Panc1 (cell line): Measurements from ENCODE around the gene SUN1. TPM values are rescaled to one million over a fixed set of nuclear protein-coding genes. Genes with fewer than 3 reads are reported as not detected.

Source experiments
- ATAC-seq: fragments of 200-7000 bp; cut with Tn5 transposase; 2 replicates; pipeline ENCODE4 v1.9.1; 2020; ENCODE audit warnings: mild to moderate bottlenecking, moderate library complexity
- BruUV-seq: library from RNA; stranded (reverse); fragments of 400-500 nt; replicated peaks from 2 replicates; lab custom pipeline; 2021; lab: Mats Ljungman, UMichigan
- CTCF ChIA-PET: fragments of 300-600 bp; sonication (Branson Sonifier 250); formaldehyde crosslinking; loops from one replicate; lab custom pipeline; 2022; ENCODE audit warnings: antibody characterized with exemption; lab: Charles Lee
- POLR2A ChIA-PET: fragments of 300-600 bp; sonication (Branson Sonifier 250); formaldehyde crosslinking; loops from one replicate; lab custom pipeline; 2022; ENCODE audit warnings: antibody characterized with exemption; lab: Charles Lee
- DNase-seq: peaks from one replicate; pipeline ENCODE4 v3.0.0-alpha.2; 2010; ENCODE audit warnings: low read depth, low spot score
- H3K27ac ChIP-seq: 2 replicates; pipeline ENCODE4 v1.5.1; 2011; ENCODE audit warnings: mild to moderate bottlenecking, low read length, inconsistent platforms
- H3K27me3 ChIP-seq: fragments of 200-500 bp; sonication (Bioruptor generic); 2 replicates; pipeline ENCODE4 v1.6.0; 2014; ENCODE audit warnings: low read length, inconsistent platforms; ENCODE audit not compliant: control insufficient read depth, insufficient read depth
- H3K36me3 ChIP-seq: fragments of 200-500 bp; sonication (Bioruptor generic); 2 replicates; pipeline ENCODE4 v1.5.1; 2014; ENCODE audit warnings: inconsistent platforms, mild to moderate bottlenecking, low read length, moderate library complexity; ENCODE audit not compliant: control insufficient read depth, insufficient read depth
- H3K4me1 ChIP-seq: 2 replicates; pipeline ENCODE4 v1.5.1; 2011; ENCODE audit warnings: inconsistent platforms, mild to moderate bottlenecking, low read length, moderate library complexity; ENCODE audit not compliant: control insufficient read depth, insufficient read depth
- H3K4me3 ChIP-seq, 2 experiments: 2 replicates each; pipeline ENCODE4 v1.5.1; 2011 to 2012; ENCODE audit warnings: low read depth in 2 of 2, low read length in 2 of 2, mild to moderate bottlenecking in 2 of 2, inconsistent platforms in 1 of 2, moderate library complexity in 1 of 2
- H3K9me3 ChIP-seq: fragments of 200-500 bp; sonication (Bioruptor generic); 2 replicates; pipeline ENCODE4 v1.5.1; 2014; ENCODE audit warnings: low read depth, mild to moderate bottlenecking, inconsistent platforms, low read length, moderate library complexity; ENCODE audit not compliant: control insufficient read depth, insufficient read depth
- CTCF ChIP-seq: fragments of 450-650 bp; IDR thresholded peaks from 2 replicates; pipeline ENCODE4 v1.5.1; 2017; ENCODE audit warnings: mild to moderate bottlenecking
- POLR2AphosphoS5 ChIP-seq: IDR thresholded peaks from 2 replicates; pipeline ENCODE4 v1.6.1; 2012; ENCODE audit warnings: mild to moderate bottlenecking, low read depth, low read length, moderate library complexity
- SIN3A ChIP-seq: IDR thresholded peaks from 2 replicates; pipeline ENCODE4 v1.6.1; 2012; ENCODE audit warnings: low read depth, mild to moderate bottlenecking, low read length, moderate library complexity, borderline replicate concordance; ENCODE audit not compliant: insufficient read depth
- TCF7L2 ChIP-seq: IDR thresholded peaks from 2 replicates; pipeline ENCODE4 v1.6.1; 2011; ENCODE audit warnings: mild to moderate bottlenecking, low read depth, low read length, inconsistent platforms
- in situ Hi-C: cut with HindIII; loops from 2 replicates; pipeline ENCODE4 v1.10.0; 2016; ENCODE audit warnings: low sequenced_read_pairs, low pct_unique_long_range_greater_than_20kb
- intact Hi-C: fragments of 100-400 bp; cut with micrococcal nuclease; formaldehyde crosslinking; loops from one replicate; pipeline ENCODE4 v1.10.0; 2022; ENCODE audit not compliant: unreplicated experiment
- total RNA-seq: library from RNA; stranded (reverse); gene quantifications from one replicate; pipeline ENCODE4 v1.2.1, GENCODE V29; 2021; ENCODE audit not compliant: unreplicated experiment
- TF ChIP-seq, protein P1 (sequence below), 2 experiments: IDR thresholded peaks; 2 replicates each; pipeline ENCODE4 v1.6.1; 2011 to 2012; ENCODE audit warnings: low read depth in 2 of 2, control low read depth in 1 of 2, low read length in 1 of 2, mild to moderate bottlenecking in 1 of 2, moderate library complexity in 1 of 2; ENCODE audit not compliant: insufficient read depth in 1 of 2

Gene SUN1
- total RNA-seq, 1 experiment from 2014 or later, result 244 TPM

DNA sequence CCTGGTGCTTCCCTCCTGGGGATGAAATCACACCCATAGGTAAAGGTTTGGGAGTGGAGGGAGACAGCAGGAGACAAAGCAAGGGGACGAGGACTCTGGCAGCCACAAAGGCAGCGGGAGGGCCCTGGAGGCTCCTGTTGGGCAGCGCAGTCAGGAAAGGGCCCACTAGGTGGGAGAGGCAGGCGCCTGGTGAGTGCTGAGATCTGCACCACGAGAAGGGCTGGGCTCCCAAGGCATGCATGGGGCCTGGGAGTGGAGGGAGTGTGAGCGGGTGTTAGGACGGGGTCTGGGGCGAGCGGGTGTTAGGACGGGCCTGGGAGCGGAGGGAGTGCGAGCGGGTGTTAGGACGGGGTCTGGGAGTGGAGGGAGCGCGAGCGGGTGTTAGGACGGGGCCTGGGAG lies 57.1 kb downstream of the SUN1 start:
- CTCF ChIA-PET, result no interaction called here
- no peaks in the 10 kb centered on the region; the same call in 1 of the 2 replicates for H3K36me3 ChIP-seq
- no peak overlapping the region for H3K4me3 ChIP-seq
- intact Hi-C loops, result no loop called here
- POLR2A ChIA-PET, result no interaction called here
- H3K9me3 ChIP-seq, result no peaks in the 10 kb centered on the region
- H3K27ac ChIP-seq, result no peak overlapping the region
- DNase-seq (no peak), ATAC-seq (no peak)
- H3K27me3 ChIP-seq, result no peaks in the 10 kb centered on the region
- TF ChIP-seq SIN3A, result no peak
- no peak for TF ChIP-seq POLR2AphosphoS5
- TF ChIP-seq, protein P1, sequence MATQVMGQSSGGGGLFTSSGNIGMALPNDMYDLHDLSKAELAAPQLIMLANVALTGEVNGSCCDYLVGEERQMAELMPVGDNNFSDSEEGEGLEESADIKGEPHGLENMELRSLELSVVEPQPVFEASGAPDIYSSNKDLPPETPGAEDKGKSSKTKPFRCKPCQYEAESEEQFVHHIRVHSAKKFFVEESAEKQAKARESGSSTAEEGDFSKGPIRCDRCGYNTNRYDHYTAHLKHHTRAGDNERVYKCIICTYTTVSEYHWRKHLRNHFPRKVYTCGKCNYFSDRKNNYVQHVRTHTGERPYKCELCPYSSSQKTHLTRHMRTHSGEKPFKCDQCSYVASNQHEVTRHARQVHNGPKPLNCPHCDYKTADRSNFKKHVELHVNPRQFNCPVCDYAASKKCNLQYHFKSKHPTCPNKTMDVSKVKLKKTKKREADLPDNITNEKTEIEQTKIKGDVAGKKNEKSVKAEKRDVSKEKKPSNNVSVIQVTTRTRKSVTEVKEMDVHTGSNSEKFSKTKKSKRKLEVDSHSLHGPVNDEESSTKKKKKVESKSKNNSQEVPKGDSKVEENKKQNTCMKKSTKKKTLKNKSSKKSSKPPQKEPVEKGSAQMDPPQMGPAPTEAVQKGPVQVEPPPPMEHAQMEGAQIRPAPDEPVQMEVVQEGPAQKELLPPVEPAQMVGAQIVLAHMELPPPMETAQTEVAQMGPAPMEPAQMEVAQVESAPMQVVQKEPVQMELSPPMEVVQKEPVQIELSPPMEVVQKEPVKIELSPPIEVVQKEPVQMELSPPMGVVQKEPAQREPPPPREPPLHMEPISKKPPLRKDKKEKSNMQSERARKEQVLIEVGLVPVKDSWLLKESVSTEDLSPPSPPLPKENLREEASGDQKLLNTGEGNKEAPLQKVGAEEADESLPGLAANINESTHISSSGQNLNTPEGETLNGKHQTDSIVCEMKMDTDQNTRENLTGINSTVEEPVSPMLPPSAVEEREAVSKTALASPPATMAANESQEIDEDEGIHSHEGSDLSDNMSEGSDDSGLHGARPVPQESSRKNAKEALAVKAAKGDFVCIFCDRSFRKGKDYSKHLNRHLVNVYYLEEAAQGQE (IDR thresholded peaks at IDR 0.05; ENCODE audit: insufficient read depth in 1 of 2, low read depth in 2 of 2, low read length in 1 of 2), result no peak
- TF ChIP-seq CTCF, result no peak
- no peak for TF ChIP-seq TCF7L2
- in situ Hi-C loops, result no loop called here
- BruUV-seq, result no TSS peak
- peaks cover 1% of the 10 kb centered on the region; the same call in 1 of the 2 replicates for H3K4me1 ChIP-seq

- ATAC-seq (no peak), DNase-seq (no peak)
- ChIA-PET POLR2A (interaction anchor here (0.6 kb wide), 1 partner anchor 248 kb away, joined by 4 read pairs; no protein-coding TSS in a partner anchor), CTCF (no interaction called here)
- H3K36me3 ChIP-seq, result no peaks in the 10 kb centered on the region; the same call in 1 of the 2 replicates
- no peaks in the 10 kb centered on the region for H3K27me3 ChIP-seq
- intact Hi-C loops, result no loop called here
- no peaks in the 10 kb centered on the region for H3K9me3 ChIP-seq
- in situ Hi-C loops, result no loop called here
- H3K4me1 ChIP-seq, result no peaks in the 10 kb centered on the region
- no peak for TF ChIP-seq TCF7L2
- TF ChIP-seq POLR2AphosphoS5, result no peak
- no peak for TF ChIP-seq CTCF
- TF ChIP-seq, protein P1 (IDR thresholded peaks at IDR 0.05; ENCODE audit: insufficient read depth in 1 of 2, low read depth in 2 of 2, low read length in 1 of 2), result no peak
- no peak for TF ChIP-seq SIN3A
- BruUV-seq, result no TSS peak
- H3K4me3 ChIP-seq, result no peak overlapping the region
- H3K27ac ChIP-seq, result no peak overlapping the region
These were observed 58.6 kb downstream of the SUN1 start for GRCh38 chr7:890868-891267.
